HL-60 (cell line): ENCODE results near the gene CAV3.

Experiments used
- CTCF ChIP-seq: IDR thresholded peaks from one replicate; pipeline ENCODE4 v1.5.1; 2011; ENCODE audit warnings: low read length, control low read depth, inconsistent platforms; ENCODE audit not compliant: insufficient read depth
- POLR2AphosphoS5 ChIP-seq: IDR thresholded peaks from 2 replicates; pipeline ENCODE4 v1.6.1; 2012; ENCODE audit warnings: low read depth
- REST ChIP-seq: IDR thresholded peaks from 2 replicates; pipeline ENCODE4 v1.6.1; 2012; ENCODE audit warnings: low read depth; ENCODE audit not compliant: insufficient replicate concordance

DNA sequence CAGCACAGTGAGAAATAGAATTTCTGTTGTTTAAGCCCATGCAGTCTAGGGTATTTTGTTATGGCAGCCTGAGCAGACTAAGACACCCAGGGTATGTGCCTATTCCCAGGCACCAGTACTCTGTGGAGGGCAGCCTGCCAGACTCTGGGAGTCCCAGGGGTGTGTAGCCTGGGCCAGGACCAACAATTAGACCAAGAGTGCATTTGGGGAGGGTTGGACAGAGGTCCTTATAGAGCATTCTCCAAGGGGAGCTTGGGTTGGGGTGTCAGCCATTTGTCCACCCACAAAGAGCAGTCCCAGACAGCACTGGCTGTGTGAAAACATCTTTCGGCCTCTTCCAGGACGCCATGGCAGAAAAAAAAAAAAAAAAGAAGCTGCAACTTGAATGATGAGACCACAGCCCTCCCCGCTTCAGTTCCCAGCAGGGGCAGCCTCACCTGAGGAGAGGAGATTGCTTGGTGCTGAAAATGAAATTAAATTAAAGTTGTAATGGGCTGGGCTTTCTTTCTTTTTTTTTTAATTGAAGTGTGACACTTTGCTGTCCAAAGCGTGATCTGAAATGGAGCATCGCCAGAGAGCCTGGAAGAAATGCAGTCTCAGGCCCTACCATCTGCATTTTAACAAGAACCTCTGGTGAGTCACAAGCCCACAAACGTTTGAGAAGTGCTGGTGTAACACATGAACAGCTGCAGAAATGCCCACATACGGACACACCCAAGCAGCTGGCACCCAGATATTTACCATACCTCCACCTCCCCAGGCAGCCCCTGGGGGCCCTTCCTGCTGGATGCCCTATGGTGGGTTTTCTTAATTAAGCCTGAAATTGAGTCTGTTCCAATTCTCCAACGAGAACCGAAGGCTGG is 21.3 kb upstream of the CAV3 start:
- TF ChIP-seq CTCF: no peak
- TF ChIP-seq POLR2AphosphoS5: no peak
- no peak for TF ChIP-seq REST
